SHP77 (cell line): ENCODE measurements around the gene TSSC4.

Experiments used
- DNase-seq, 2 experiments: peaks; one replicate each; lab custom pipeline; 2025; lab: John Stamatoyannopoulos, UW

TSSC4 gene

GRCh38 chr11:2447951-2448650 is 47.6 kb downstream of the TSSC4 start:
- no peak for DNase-seq

- DNase-seq: no peak
Measured at GRCh38 chr11:2448661-2449547, 48.4 kb downstream of the TSSC4 start.

GRCh38 chr11:2449548-2450320 is 49.2 kb downstream of the TSSC4 start:
- DNase-seq: no peak

GRCh38 chr11:2450321-2451041 is 49.9 kb downstream of the TSSC4 start:
- DNase-seq: no peak

- no peak for DNase-seq
Measured at GRCh38 chr11:2451336-2451735, 50.8 kb downstream of the TSSC4 start.

- DNase-seq: no peak
Measured at GRCh38 chr11:2451916-2452315, 51.4 kb downstream of the TSSC4 start.

GRCh38 chr11:2452321-2453012 is 51.9 kb downstream of the TSSC4 start:
- no peak for DNase-seq

- DNase-seq: no peak
Measured at GRCh38 chr11:2453436-2453835, 52.9 kb downstream of the TSSC4 start.
